Heart left ventricle (tissue), 16 donors: ENCODE measurements around the gene GRM5. TPM values are rescaled to one million over a fixed set of nuclear protein-coding genes. Genes with fewer than 3 reads are reported as not detected.

Source experiments
- ATAC-seq, 4 donors: fragments of 200-7000 bp; cut with Tn5 transposase; one replicate each; pipeline ENCODE4 v1.9.1; 2020 to 2022; ENCODE audit warnings: moderate library complexity in 4 of 4, mild to moderate bottlenecking in 3 of 4, moderate number of reproducible peaks in 1 of 4
- DNase-seq, 5 donors: peaks; one replicate each; pipeline ENCODE4 v3.0.0-alpha.2; 2020
- H3K27ac ChIP-seq, 12 donors: fragments of 200-600 bp; sonication (generic) in 4 of 12; one replicate each; pipeline versions ENCODE4 v1.5.0 to v1.8.0; 2016 to 2022; ENCODE audit warnings: mild to moderate bottlenecking in 2 of 12
- H3K27me3 ChIP-seq, 9 donors: fragments of 200-600 bp; sonication (generic) in 2 of 9; one replicate each; pipeline versions ENCODE4 v1.5.1 to v1.8.0; 2016 to 2022; ENCODE audit warnings: mild to moderate bottlenecking in 3 of 9
- H3K36me3 ChIP-seq, 9 donors: fragments of 200-600 bp; sonication (generic) in 2 of 9; one replicate each; pipeline versions ENCODE4 v1.5.0 to v1.8.0; 2018 to 2022; ENCODE audit warnings: mild to moderate bottlenecking in 2 of 9
- H3K4me1 ChIP-seq, 12 donors: fragments of 200-600 bp; sonication (generic) in 4 of 12; one replicate each; pipeline versions ENCODE4 v1.5.0 to v1.8.0; 2016 to 2022; ENCODE audit warnings: mild to moderate bottlenecking in 3 of 12
- H3K4me3 ChIP-seq, 12 donors: fragments of 200-600 bp; sonication (generic) in 4 of 12; one replicate each; pipeline versions ENCODE4 v1.5.0 to v1.8.0; 2017 to 2022; ENCODE audit warnings: mild to moderate bottlenecking in 9 of 12, moderate library complexity in 4 of 12
- H3K9me3 ChIP-seq, 12 donors: fragments of 200-600 bp; sonication (generic) in 4 of 12; one replicate each; pipeline versions ENCODE4 v1.5.0 to v1.8.0; 2016 to 2022; ENCODE audit warnings: mild to moderate bottlenecking in 1 of 12
- CTCF ChIP-seq, 12 donors: fragments of 200-600 bp; sonication (generic) in 4 of 12; IDR thresholded peaks; one replicate each; pipeline versions ENCODE4 v1.5.0 to v1.8.0; 2018 to 2022; ENCODE audit warnings: antibody characterized with exemption in 12 of 12, mild to moderate bottlenecking in 5 of 12
- POLR2A ChIP-seq, 2 donors: fragments of 450-650 bp; IDR thresholded peaks; one replicate each; pipeline ENCODE4 v1.6.1; 2017; ENCODE audit warnings: antibody characterized with exemption in 2 of 2, mild to moderate bottlenecking in 2 of 2, moderate library complexity in 2 of 2
- WGBS, 4 donors: extraction: QIAGEN DNeasy Blood & Tissue Kit in 2 of 4; methylation state at CpG; one replicate each; pipeline versions ENCODE4 v1.1.5 to v1.1.7; 2013 to 2018; 5-methylcytosine and 5-hydroxymethylcytosine counted together
- intact Hi-C, 10 donors: fragments of 100-400 bp; cut with DNase I; formaldehyde crosslinking; loops; one replicate each; pipeline versions ENCODE4 v1.11.1 to v1.14.2; 2022
- polyA plus RNA-seq, 2 donors: library from polyadenylated mRNA; stranded (reverse); fragments of 200-250 nt; gene quantifications; one replicate each; pipeline ENCODE4 v1.2.3, GENCODE V29; 2013
- total RNA-seq, 9 donors: library from RNA; depleted of rRNA in 2 of 9; stranded (reverse); fragments of >200 nt in 2 of 9; fragmentation: NEBNext Ultra II Directional in 3 of 9; extraction: Animal tissue kit (Norgen Biotek cat#: 25700) in 3 of 9; gene quantifications; one replicate each; pipeline versions ENCODE4 v1.1.0 to v1.2.4, GENCODE V29; 2016 to 2023
- donor health status: ischemic (EF 13 %, LVEDD 7.1; RV severe dilation, severe dysfunction).
- donor health status: healthy with polysubstance abuse.
- donor health status: DM: no; HTN: yes; CAD: no.
- donor health status: DM: no; HTN: no; CAD: no.
- donor health status: ischemic (EF 25% LVEDD 6.9; RV normal size, moderate dysfunction).
- donor health status: ischemic (EF 25% LVEDD 5.7; RV mildly dilated, moderate dysfunction).
- donor health status: healthy.
- donor health status: DM: yes; HTN: yes; CAD: no.
- donor health status: ischemic (EF 35%, LVEDD 5.7; RV mildly dilated, moderate dysfunction).
- donor health status: nonischemic (EF 11% LVEDD 7.7; RV severe dilation, severe dysfunction).
- donor health status: DM: yes; HTN: yes; CAD: no.
- donor health status: PGD.
- donor health status: ischemic (EF 29% LVEDD 5.4; RV normal size, mild dysfunction).
- donor health status: nonischemic (EF 23%, LVEDD 6.1; RV moderate dilation, normal function).

The GRM5 gene
- total and polyA plus RNA-seq, 11 donors, result 0.01 to 0.09 (median 0.09) TPM; not detected in 8

GRCh38 chr11:88569342-88569741, 496.4 kb downstream of the GRM5 start:
- Histone ChIP-seq H3K4me1 (no peaks in the 10 kb centered on the region), H3K36me3 (no peaks in the 10 kb centered on the region), H3K27me3 (no peaks in the 10 kb centered on the region), H3K27ac (no peak overlapping the region), H3K4me3 (no peak overlapping the region), H3K9me3 (no peaks in the 10 kb centered on the region)
- DNase-seq, result no peak
- ATAC-seq, result no peak
- intact Hi-C loops, result no loop called here
- TF ChIP-seq CTCF (IDR thresholded peaks at IDR 0.05) (no peak), POLR2A (IDR thresholded peaks at IDR 0.05) (no peak)

- intact Hi-C loops, result loop anchor here in 1 of 10 donors (10.0 kb wide), 1 partner anchor 1201 kb away; no protein-coding TSS in a partner anchor
- no peak overlapping the region for H3K4me3 ChIP-seq
- ATAC-seq (no peak), DNase-seq (no peak)
- no peak for TF ChIP-seq POLR2A (IDR thresholded peaks at IDR 0.05)
- TF ChIP-seq CTCF (IDR thresholded peaks at IDR 0.05), result no peak
- H3K9me3 ChIP-seq, result no peaks in the 10 kb centered on the region
- H3K36me3 ChIP-seq, result no peaks in the 10 kb centered on the region
- H3K4me1 ChIP-seq, result no peaks in the 10 kb centered on the region
- H3K27ac ChIP-seq, result no peak overlapping the region
- 79 to 92% (median 87%) methylated on average over 2 of the region's 2 CpGs for WGBS, 4 donors
- peaks cover 0 to 3% (median 0%) of the 10 kb centered on the region in 9 donors for H3K27me3 ChIP-seq
Observed at GRCh38 chr11:88555829-88556202, 510.0 kb downstream of the GRM5 start.

GRCh38 chr11:88555018-88555828, 510.6 kb downstream of the GRM5 start:
- no peaks in the 10 kb centered on the region for H3K36me3 ChIP-seq
- peaks cover 0 to 3% (median 0%) of the 10 kb centered on the region in 9 donors for H3K27me3 ChIP-seq
- intact Hi-C loops, result loop anchor here in 1 of 10 donors (10.0 kb wide), 1 partner anchor 1200 kb away; no protein-coding TSS in a partner anchor
- TF ChIP-seq CTCF (IDR thresholded peaks at IDR 0.05), result no peak
- no peak for TF ChIP-seq POLR2A (IDR thresholded peaks at IDR 0.05)
- DNase-seq, result no peak
- H3K9me3 ChIP-seq, result no peaks in the 10 kb centered on the region
- H3K4me1 ChIP-seq, result no peaks in the 10 kb centered on the region
- no peak overlapping the region for H3K4me3 ChIP-seq
- 72 to 77% (median 73%) methylated on average over 7 of the region's 7 CpGs for WGBS, 4 donors
- ATAC-seq, result peak in 2 of 4 donors; percentile 52 to 88
- no peak overlapping the region for H3K27ac ChIP-seq

GRCh38 chr11:88553204-88553603, 512.6 kb downstream of the GRM5 start:
- no peaks in the 10 kb centered on the region for H3K9me3 ChIP-seq
- H3K27ac ChIP-seq, result no peak overlapping the region
- TF ChIP-seq CTCF (IDR thresholded peaks at IDR 0.05) (no peak), POLR2A (IDR thresholded peaks at IDR 0.05) (no peak)
- H3K27me3 ChIP-seq, result peaks cover 0 to 2% (median 0%) of the 10 kb centered on the region in 9 donors
- no peaks in the 10 kb centered on the region for H3K36me3 ChIP-seq
- 75 to 86% (median 83%) methylated on average over 2 of the region's 2 CpGs for WGBS, 4 donors
- DNase-seq, result no peak
- H3K4me1 ChIP-seq, result no peaks in the 10 kb centered on the region
- ATAC-seq, result no peak
- no peak overlapping the region for H3K4me3 ChIP-seq
- intact Hi-C loops, result loop anchor here in 1 of 10 donors (10.0 kb wide), 1 partner anchor 1198 kb away; no protein-coding TSS in a partner anchor
